ENCODE data around the gene PLEKHA6.

Gene PLEKHA6

DNA sequence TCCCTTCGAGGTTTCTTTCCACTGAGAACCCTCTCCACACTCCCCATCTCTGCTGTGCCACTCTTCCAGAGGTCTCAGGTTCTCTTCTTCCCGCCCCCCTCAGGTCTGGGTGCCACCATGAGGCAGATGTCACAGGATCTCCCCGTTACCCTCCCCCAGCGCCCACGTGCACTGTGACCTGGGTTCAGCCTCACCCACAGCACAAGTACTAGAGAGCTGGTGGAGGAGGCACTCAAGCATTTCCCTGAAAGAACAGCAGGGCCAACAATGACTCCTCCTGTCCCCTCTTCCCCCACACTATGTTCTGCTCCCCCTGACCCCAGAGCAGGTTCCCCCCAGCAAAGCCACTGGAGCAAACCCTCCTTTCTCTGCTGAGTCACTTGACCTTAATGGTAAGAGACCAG is 14.3 kb downstream of the PLEKHA6 start:
- TF ChIP-seq, protein P1, sequence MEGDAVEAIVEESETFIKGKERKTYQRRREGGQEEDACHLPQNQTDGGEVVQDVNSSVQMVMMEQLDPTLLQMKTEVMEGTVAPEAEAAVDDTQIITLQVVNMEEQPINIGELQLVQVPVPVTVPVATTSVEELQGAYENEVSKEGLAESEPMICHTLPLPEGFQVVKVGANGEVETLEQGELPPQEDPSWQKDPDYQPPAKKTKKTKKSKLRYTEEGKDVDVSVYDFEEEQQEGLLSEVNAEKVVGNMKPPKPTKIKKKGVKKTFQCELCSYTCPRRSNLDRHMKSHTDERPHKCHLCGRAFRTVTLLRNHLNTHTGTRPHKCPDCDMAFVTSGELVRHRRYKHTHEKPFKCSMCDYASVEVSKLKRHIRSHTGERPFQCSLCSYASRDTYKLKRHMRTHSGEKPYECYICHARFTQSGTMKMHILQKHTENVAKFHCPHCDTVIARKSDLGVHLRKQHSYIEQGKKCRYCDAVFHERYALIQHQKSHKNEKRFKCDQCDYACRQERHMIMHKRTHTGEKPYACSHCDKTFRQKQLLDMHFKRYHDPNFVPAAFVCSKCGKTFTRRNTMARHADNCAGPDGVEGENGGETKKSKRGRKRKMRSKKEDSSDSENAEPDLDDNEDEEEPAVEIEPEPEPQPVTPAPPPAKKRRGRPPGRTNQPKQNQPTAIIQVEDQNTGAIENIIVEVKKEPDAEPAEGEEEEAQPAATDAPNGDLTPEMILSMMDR (IDR thresholded peaks at IDR 0.05; ENCODE audit: borderline replicate concordance, control extremely low read depth, extremely low read depth, insufficient read depth, missing control alignments), result no peak
- in situ Hi-C loops (cut with MboI; ENCODE audit: low sequenced_read_pairs, unreplicated experiment), result no loop called here
- no peak for DNase-seq (ENCODE audit: low spot score)

DNA sequence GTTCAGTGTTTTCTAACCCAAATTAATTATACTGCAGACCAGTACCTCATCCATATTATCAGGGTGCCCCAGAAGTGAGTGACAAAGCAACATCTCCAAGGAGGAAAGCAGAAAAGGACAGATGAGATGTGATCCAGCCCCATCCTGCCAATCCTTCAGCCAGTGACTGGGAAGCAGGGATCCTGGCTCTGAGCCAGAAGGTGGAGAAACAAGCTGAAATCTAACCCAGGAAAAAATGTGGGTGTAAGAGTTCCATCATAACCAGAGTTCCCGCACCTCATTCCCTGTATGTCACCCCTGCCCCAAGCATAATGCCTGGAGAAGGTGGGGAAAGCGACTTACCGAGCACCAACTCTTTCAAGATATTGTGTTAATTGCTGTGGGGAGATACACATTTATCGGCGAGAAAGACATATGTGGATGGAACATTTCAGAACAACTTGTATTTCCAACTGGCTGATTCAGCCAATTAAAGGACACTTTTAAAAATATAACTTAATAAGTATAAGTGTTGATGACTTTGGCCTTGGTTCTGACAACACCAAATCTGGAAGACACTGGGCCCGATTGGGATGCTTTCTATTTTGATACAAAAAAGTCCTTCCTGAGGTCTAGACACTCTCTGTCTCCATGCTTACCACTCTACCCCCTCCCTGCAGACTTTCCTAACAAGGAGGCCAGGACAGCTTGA is 14.9 kb downstream of the PLEKHA6 start:
- DNase-seq (ENCODE audit: low spot score), result no peak
- TF ChIP-seq, protein P1 (IDR thresholded peaks at IDR 0.05; ENCODE audit: borderline replicate concordance, control extremely low read depth, extremely low read depth, insufficient read depth, missing control alignments), result no peak
- in situ Hi-C loops (cut with MboI; ENCODE audit: low sequenced_read_pairs, unreplicated experiment), result no loop called here

DNA sequence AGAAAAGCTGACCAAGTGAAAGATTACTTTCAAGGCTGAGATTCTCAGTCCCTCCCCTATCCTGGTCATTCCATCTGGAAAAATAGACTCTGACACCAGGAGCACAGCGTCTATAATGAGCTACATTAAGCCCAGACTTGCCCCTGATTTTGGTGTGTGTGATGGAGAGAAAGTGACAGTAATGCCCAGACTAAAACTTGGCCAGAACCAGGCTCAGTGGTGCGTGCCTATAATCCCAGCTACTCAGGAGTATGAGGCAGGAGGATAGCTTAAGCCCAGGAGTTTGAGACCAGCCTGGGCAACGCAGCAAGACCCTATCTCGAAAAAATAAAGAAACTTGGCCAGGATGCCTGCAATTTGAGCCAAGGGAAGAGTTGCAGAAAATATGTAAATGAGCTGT is 15.9 kb downstream of the PLEKHA6 start:
- in situ Hi-C loops (cut with MboI; ENCODE audit: low sequenced_read_pairs, unreplicated experiment), result no loop called here
- no peak for DNase-seq (ENCODE audit: low spot score)
- TF ChIP-seq, protein P1 (IDR thresholded peaks at IDR 0.05; ENCODE audit: borderline replicate concordance, control extremely low read depth, extremely low read depth, insufficient read depth, missing control alignments), result no peak

DNA sequence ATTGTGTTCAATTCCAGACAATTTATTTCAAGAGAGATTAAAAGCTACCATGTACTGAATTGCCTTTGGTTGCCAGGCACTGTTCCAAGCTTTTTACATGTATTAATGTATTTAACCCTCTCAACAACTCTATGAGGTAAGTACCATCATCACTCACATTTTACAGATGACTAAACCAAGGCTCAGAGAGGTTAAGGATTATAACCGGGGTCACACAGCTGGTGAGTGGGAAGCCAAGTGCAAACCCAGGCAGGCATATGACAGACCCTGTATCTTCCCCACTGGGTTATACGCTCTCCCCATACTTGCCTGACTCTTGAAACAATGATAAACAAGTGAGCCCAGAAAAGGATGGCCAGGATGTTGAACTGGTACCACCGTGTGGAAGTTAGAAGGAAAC is 16.5 kb downstream of the PLEKHA6 start:
- in situ Hi-C loops (cut with MboI; ENCODE audit: low sequenced_read_pairs, unreplicated experiment), result no loop called here
- TF ChIP-seq, protein P1 (IDR thresholded peaks at IDR 0.05; ENCODE audit: borderline replicate concordance, control extremely low read depth, extremely low read depth, insufficient read depth, missing control alignments), result no peak
- DNase-seq (ENCODE audit: low spot score), result no peak

DNA sequence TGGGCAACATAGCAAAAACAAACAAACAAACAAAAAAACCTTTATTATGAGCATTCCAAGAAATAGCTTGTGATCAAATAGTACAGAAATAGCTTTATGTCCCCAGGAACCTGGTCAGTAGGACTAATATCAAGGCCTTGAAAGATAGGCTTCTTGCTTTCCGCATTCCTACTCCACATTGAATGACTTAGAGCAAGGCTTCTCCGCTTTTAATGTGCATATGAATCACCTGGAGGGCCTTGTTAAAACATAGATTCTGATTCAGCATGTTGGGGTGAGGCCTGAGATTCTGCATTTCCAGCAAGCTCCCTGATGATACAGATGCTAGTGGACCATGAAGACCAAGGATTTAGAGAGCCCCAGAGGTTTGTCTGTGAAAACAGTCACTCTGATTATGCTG is 17.4 kb downstream of the PLEKHA6 start:
- DNase-seq (ENCODE audit: low spot score), result no peak
- in situ Hi-C loops (cut with MboI; ENCODE audit: low sequenced_read_pairs, unreplicated experiment), result no loop called here
- TF ChIP-seq, protein P1 (IDR thresholded peaks at IDR 0.05; ENCODE audit: borderline replicate concordance, control extremely low read depth, extremely low read depth, insufficient read depth, missing control alignments), result no peak

DNA sequence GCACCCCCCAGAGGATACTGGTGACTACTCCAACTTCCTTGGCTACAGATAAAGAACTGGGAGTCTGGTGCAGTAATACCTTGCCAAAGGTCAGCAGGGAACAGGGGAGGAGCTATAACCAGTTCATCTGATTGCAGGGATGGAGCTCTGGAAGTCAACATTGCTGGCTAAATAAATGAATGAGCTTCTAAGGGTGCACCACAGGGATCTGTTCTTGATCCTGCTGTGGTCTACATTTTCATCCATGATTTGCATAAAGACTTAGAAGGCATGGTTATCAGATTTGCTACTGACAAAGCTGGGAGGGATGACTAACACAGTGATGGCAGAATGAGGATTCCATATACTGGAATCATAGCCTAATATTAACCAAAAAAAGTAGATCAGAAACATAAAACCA is 18.3 kb downstream of the PLEKHA6 start:
- in situ Hi-C loops (cut with MboI; ENCODE audit: low sequenced_read_pairs, unreplicated experiment), result no loop called here
- no peak for DNase-seq (ENCODE audit: low spot score)
- TF ChIP-seq, protein P1 (IDR thresholded peaks at IDR 0.05; ENCODE audit: borderline replicate concordance, control extremely low read depth, extremely low read depth, insufficient read depth, missing control alignments), result no peak
